ENCODE data around the gene ACOX3. TPM values are rescaled to one million over a fixed set of nuclear protein-coding genes. Genes with fewer than 3 reads are reported as not detected.

ACOX3 gene
- total and polyA plus RNA-seq, 4 donors: 11.4 to 24.6 (median 13.6) TPM

DNA sequence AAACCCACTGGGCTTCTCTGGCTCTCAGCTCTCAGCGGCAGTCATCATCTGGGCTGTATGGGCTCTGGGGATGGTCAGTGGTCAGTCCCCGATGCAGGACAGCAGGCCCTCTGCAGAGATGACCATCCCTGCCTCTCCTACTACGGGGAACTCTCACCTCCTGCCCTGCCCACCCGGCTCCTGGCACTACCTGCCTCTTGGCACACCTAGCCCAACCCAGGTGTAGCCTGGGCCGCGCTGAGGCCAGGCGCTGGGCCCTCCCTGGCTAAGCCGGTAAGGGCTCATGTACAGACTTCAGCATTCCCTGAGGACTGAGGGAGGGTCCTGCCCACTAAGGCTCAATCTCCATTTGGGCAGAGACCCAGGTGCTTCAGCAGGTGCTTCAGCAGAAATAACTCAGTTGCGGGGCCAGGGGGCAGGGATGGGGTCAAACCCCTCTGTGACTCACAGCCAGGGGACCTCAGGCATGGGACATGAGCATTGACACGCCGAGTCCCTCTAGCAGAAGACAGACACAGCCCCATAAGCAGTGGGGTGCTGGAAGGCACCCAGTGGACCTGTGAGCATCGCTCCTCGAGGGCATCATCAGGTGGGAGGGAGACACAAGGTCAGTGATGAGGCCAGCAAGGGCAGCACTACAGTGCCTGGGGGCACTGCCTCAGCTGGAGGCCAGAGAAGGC, 71.0 kb downstream of the ACOX3 start:
- TF ChIP-seq, protein P1, sequence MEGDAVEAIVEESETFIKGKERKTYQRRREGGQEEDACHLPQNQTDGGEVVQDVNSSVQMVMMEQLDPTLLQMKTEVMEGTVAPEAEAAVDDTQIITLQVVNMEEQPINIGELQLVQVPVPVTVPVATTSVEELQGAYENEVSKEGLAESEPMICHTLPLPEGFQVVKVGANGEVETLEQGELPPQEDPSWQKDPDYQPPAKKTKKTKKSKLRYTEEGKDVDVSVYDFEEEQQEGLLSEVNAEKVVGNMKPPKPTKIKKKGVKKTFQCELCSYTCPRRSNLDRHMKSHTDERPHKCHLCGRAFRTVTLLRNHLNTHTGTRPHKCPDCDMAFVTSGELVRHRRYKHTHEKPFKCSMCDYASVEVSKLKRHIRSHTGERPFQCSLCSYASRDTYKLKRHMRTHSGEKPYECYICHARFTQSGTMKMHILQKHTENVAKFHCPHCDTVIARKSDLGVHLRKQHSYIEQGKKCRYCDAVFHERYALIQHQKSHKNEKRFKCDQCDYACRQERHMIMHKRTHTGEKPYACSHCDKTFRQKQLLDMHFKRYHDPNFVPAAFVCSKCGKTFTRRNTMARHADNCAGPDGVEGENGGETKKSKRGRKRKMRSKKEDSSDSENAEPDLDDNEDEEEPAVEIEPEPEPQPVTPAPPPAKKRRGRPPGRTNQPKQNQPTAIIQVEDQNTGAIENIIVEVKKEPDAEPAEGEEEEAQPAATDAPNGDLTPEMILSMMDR (IDR thresholded peaks at IDR 0.05; ENCODE audit: low read depth, low read length, missing input control): no peak
- TF ChIP-seq SP1 (IDR thresholded peaks at IDR 0.05) (no peak), EGR1 (IDR thresholded peaks at IDR 0.05; ENCODE audit: low read depth in 2 of 2) (no peak), RXRA (IDR thresholded peaks at IDR 0.05) (no peak), FOXA1 (IDR thresholded peaks at IDR 0.05) (no peak)
- TF ChIP-seq, protein P2, sequence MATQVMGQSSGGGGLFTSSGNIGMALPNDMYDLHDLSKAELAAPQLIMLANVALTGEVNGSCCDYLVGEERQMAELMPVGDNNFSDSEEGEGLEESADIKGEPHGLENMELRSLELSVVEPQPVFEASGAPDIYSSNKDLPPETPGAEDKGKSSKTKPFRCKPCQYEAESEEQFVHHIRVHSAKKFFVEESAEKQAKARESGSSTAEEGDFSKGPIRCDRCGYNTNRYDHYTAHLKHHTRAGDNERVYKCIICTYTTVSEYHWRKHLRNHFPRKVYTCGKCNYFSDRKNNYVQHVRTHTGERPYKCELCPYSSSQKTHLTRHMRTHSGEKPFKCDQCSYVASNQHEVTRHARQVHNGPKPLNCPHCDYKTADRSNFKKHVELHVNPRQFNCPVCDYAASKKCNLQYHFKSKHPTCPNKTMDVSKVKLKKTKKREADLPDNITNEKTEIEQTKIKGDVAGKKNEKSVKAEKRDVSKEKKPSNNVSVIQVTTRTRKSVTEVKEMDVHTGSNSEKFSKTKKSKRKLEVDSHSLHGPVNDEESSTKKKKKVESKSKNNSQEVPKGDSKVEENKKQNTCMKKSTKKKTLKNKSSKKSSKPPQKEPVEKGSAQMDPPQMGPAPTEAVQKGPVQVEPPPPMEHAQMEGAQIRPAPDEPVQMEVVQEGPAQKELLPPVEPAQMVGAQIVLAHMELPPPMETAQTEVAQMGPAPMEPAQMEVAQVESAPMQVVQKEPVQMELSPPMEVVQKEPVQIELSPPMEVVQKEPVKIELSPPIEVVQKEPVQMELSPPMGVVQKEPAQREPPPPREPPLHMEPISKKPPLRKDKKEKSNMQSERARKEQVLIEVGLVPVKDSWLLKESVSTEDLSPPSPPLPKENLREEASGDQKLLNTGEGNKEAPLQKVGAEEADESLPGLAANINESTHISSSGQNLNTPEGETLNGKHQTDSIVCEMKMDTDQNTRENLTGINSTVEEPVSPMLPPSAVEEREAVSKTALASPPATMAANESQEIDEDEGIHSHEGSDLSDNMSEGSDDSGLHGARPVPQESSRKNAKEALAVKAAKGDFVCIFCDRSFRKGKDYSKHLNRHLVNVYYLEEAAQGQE (IDR thresholded peaks at IDR 0.05): no peak
- H3K27ac ChIP-seq (ENCODE audit: low read depth in 1 of 2, low read length in 2 of 2): no peak overlapping the region
- no peaks in the 10 kb centered on the region for H3K4me1 ChIP-seq (ENCODE audit: control insufficient read depth in 4 of 4, insufficient read depth in 4 of 4, low read length in 3 of 4)
- no peak overlapping the region for H3K4me3 ChIP-seq (ENCODE audit: low read depth in 1 of 3, low read length in 3 of 3)
- 96% methylated on average over 13 of the region's 13 CpGs for WGBS
- H3K9me3 ChIP-seq (ENCODE audit: control insufficient read depth in 4 of 4, low read length in 3 of 4): no peaks in the 10 kb centered on the region
- no peaks in the 10 kb centered on the region for H3K27me3 ChIP-seq (ENCODE audit: control insufficient read depth in 4 of 4, insufficient read depth in 4 of 4, low read length in 3 of 4)
- DNase-seq (ENCODE audit: low spot score): no peak
- H3K36me3 ChIP-seq (ENCODE audit: control insufficient read depth in 4 of 4, insufficient read depth in 3 of 4, low read depth in 1 of 4, low read length in 3 of 4): peaks cover 0 to 10% (median 2%) of the 10 kb centered on the region in 4 donors
- H3K9ac ChIP-seq (ENCODE audit: low read depth in 1 of 2, low read length in 2 of 2): no peak overlapping the region

DNA sequence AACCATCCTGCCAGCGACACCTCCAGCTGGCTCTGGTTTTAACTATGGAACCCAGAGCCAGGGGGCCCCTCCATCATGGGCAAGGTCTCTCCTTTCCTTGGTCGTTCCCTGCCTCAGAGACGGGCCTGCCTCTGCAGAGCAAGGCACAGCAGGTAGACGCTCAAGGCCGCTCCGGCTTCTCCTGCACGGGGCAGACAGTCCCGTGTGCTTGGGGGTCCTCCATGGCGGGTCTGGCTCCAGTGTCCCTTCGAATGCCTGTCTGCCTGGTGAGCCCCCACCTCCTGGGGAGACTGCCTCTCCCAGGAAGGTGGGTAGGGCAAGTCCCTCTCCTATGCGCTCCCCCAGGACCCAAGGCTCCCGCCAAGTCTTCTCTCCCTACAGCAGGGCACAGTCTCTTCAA, 71.5 kb downstream of the ACOX3 start:
- no peak for TF ChIP-seq GABPA (IDR thresholded peaks at IDR 0.05 in 1 of 2, conservative IDR thresholded peaks at IDR 0.05 in 1 of 2)
- TF ChIP-seq, protein P3, sequence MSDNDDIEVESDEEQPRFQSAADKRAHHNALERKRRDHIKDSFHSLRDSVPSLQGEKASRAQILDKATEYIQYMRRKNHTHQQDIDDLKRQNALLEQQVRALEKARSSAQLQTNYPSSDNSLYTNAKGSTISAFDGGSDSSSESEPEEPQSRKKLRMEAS (IDR thresholded peaks at IDR 0.05): no peak
- no peak for TF ChIP-seq FOXA2 (IDR thresholded peaks at IDR 0.05)
- WGBS: 97% methylated on average over 12 of the region's 12 CpGs
- Histone ChIP-seq H3K27ac (ENCODE audit: low read depth in 1 of 2, low read length in 2 of 2) (no peak overlapping the region), H3K9me3 (ENCODE audit: control insufficient read depth in 4 of 4, low read length in 3 of 4) (no peaks in the 10 kb centered on the region), H3K9ac (ENCODE audit: low read depth in 1 of 2, low read length in 2 of 2) (no peak overlapping the region), H3K36me3 (ENCODE audit: control insufficient read depth in 4 of 4, insufficient read depth in 3 of 4, low read depth in 1 of 4, low read length in 3 of 4) (peaks cover 0 to 8% (median 2%) of the 10 kb centered on the region in 4 donors), H3K4me3 (ENCODE audit: low read depth in 1 of 3, low read length in 3 of 3) (no peak overlapping the region), H3K4me1 (ENCODE audit: control insufficient read depth in 4 of 4, insufficient read depth in 4 of 4, low read length in 3 of 4) (peaks cover 0 to 5% (median 0%) of the 10 kb centered on the region in 4 donors), H3K27me3 (ENCODE audit: control insufficient read depth in 4 of 4, insufficient read depth in 4 of 4, low read length in 3 of 4) (no peaks in the 10 kb centered on the region)
- DNase-seq (ENCODE audit: low spot score): no peak

DNA sequence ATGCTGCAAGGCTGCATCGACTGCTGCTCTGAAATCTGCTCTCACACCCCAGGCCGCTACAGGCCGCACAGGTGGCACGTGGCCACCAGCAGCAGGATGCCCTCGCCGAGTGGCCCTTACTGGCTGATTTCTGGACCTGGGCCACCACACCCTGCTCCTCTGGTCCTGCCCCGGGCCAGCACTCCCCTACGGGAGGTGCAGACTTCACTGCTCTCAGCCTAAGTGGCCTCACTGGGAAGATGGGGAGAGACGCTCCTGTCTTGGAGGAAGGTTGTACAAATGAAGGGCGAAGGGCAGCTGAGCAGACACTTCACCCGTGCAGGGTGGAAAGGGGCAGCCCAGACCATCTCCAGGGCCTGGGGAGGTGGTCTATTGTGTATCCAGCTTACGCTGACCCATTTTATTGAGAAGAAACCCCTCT, 72.5 kb downstream of the ACOX3 start:
- Histone ChIP-seq H3K4me3 (ENCODE audit: low read depth in 1 of 3, low read length in 3 of 3) (no peak overlapping the region), H3K36me3 (ENCODE audit: control insufficient read depth in 4 of 4, insufficient read depth in 3 of 4, low read depth in 1 of 4, low read length in 3 of 4) (peaks cover 0 to 7% (median 2%) of the 10 kb centered on the region in 4 donors), H3K27me3 (ENCODE audit: control insufficient read depth in 4 of 4, insufficient read depth in 4 of 4, low read length in 3 of 4) (no peaks in the 10 kb centered on the region), H3K4me1 (ENCODE audit: control insufficient read depth in 4 of 4, insufficient read depth in 4 of 4, low read length in 3 of 4) (peaks cover 0 to 7% (median 0%) of the 10 kb centered on the region in 4 donors), H3K9ac (ENCODE audit: low read depth in 1 of 2, low read length in 2 of 2) (no peak overlapping the region), H3K9me3 (ENCODE audit: control insufficient read depth in 4 of 4, low read length in 3 of 4) (no peaks in the 10 kb centered on the region), H3K27ac (ENCODE audit: low read depth in 1 of 2, low read length in 2 of 2) (no peak overlapping the region)
- 90% methylated on average over 12 of the region's 12 CpGs for whole genome bisulfite sequencing
- DNase-seq (ENCODE audit: low spot score): no peak
- no peak for TF ChIP-seq FOXA1 (IDR thresholded peaks at IDR 0.05)
- TF ChIP-seq, protein P1 (IDR thresholded peaks at IDR 0.05; ENCODE audit: low read depth, low read length, missing input control): no peak
- TF ChIP-seq TAF1 (conservative IDR thresholded peaks at IDR 0.05): no peak
- TF ChIP-seq, protein P3 (IDR thresholded peaks at IDR 0.05): no peak
- no peak for TF ChIP-seq NR2F2 (IDR thresholded peaks at IDR 0.05)
- TF ChIP-seq JUND (IDR thresholded peaks at IDR 0.05): no peak
- TF ChIP-seq, protein P4, sequence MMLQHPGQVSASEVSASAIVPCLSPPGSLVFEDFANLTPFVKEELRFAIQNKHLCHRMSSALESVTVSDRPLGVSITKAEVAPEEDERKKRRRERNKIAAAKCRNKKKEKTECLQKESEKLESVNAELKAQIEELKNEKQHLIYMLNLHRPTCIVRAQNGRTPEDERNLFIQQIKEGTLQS (IDR thresholded peaks at IDR 0.05): no peak
- no peak for TF ChIP-seq HNF4G (IDR thresholded peaks at IDR 0.05)
- TF ChIP-seq, protein P2 (IDR thresholded peaks at IDR 0.05): no peak

Data from liver (tissue), 9 donors.